SW480 (cell line): ENCODE measurements around the gene CENPU.
"Not testable (repeated sequence)": the region's sequence is repeated elsewhere in the genome, so short reads cannot be mapped to it uniquely, and the experiment has no call there.

ENCODE experiments used
- DNase-seq: peaks from one replicate; pipeline ENCODE4 v3.0.0-alpha.2; 2016; ENCODE audit warnings: low spot score

The CENPU gene

DNA sequence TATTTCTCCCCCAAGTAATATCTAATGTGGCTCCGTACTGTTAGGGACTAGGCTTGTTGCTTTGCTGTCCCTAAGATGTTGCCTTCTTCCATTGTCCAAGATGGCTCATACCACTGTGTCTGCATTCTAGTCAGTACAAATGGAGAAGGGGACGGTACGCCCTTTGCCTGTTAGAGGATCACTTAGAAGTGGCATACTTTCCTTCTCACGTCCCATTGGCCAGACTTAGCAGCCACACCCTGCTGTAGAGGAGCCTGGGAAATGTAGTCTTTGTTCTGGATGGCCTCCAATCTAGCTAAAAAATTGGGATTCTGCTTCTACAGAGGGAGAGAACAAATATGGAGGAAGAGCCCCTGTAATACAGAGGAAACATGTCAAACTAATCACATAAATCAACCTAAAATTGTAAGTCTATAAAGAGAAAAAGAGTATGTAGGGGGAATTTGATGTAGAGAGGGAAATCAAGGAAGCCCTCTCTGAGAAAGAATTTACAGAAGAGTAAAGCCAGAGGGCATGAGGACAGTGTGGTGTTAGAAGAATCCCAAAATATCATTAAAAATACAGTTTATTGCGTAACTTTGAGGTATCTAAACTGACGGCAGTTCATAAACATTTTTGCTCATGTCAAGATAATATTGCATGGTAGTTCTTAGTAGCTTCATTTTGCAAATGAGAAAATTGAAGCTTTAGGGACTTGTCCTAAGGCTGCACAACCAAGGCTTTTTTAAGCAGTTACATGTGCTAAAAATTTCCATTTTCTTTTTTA is 69.3 kb downstream of the CENPU start:
- DNase-seq: peak; percentile 8

DNA sequence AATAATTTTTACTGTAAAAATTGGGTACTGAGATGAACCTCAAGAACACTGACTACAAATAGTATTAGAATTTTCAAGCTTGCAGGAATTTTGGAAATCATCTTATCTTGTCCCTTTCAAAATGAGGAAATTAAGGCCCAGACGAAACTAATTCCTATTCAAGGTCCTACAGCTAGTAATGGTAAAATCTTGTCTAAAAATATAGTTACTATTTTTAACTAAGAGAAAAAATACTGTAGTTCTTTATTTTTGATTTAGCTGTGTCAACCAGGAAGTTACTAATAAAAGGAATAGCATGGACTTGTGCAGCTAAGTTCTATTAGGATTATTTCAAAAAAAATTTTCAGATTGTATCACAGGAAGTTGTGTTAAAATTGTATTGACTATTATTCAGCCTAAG is 71.7 kb downstream of the CENPU start:
- DNase-seq: no peak

DNA sequence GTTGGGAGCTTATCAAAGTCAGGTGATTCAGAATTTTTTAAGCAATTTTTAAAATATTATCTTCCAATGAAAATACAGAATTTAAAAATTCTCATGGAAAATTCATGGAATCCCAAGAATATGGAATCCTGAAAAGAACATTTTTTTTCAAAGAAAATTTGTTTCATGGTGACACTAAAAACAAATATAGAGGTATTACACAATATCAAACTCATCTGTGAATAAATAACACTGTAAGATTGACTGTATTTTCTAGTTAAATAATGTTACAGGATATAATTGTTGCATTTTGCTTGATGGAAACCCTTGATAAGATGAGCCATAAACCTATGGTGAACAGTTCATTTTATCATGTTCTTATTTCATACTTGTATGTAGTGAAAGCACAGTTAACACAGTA is 72.9 kb downstream of the CENPU start:
- DNase-seq: no peak

DNA sequence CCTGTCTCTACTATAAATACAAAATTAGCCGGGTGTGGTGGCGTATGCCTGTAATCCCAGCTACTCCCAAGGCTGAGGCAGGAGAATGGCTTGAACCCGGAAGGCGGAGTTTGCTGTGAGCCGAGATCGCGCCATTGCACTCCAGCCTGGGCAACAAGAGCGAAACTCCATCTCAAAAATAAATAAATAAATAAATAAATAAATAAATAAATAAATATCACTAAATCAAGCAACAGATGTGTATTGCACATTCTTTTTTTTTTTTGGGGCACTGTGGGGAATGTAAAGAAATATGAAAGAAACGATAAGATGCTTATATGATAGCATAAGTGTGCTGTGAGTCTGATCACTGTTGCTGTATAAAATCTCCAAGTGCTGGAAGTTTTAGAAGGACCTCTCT is 76.1 kb downstream of the CENPU start:
- not testable (repeated sequence) for DNase-seq

DNA sequence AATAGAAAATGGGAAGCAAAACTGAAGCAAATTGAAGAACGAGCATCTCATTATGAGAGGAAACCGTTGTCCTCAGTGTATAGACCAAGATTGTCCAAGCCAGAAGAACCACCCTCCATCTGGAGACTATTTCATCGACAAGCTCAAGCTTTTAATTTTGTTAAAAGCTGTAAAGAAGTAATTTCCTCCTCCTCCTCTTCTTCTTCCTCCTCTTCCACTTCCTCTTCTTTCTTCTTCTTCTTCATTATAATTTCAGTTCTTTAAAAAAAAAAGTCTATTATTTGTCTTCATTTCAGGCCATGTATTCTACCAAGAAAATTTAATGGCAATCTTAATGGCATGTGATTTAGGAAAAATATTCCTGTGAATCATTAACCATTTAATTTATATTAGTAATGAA is 76.8 kb downstream of the CENPU start:
- DNase-seq: no peak

DNA sequence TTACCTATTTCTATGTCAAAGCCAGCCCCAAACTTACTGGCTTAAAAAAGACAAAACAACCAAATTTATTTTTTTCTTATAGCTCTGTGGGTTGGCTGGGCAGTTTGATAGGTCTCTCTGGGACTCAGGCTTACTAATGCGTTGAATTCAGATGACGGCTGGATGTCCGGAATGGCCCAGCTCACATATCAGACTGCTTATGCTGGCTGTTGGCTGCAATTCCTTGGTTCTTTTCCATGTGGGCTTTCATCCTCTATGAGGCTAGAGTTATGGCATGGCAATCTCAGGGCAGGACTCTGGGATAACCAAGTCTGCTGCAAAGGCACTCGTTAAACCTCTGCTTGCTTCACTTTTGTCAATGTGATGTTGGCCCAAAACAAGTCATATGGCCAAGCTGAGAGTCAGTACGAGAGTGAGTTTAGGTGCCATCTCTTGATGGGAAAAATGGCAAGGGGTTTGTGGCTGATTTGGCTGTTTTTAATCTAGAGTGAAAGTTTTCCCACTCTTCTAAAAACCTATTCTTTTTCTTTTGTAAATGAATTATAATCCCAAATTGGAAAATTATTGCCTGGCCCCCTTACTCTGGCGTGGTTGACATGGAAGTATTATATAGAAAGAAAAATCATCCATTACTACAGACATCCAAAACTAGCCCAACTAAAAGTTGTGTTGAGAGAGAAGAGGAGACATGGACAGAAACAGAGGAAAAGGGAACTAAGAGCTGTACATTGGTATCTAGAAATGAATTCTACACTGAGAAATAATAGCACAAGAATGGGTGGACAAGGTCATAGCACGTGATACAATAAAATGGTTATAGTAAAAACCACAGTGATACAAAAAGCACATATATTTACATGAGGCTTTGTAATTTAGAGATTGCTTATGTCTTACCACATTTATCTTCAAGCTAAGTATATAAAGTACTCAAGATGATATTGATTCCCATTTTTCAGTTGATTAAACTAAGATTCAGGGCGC is 77.7 kb downstream of the CENPU start:
- no peak for DNase-seq

DNA sequence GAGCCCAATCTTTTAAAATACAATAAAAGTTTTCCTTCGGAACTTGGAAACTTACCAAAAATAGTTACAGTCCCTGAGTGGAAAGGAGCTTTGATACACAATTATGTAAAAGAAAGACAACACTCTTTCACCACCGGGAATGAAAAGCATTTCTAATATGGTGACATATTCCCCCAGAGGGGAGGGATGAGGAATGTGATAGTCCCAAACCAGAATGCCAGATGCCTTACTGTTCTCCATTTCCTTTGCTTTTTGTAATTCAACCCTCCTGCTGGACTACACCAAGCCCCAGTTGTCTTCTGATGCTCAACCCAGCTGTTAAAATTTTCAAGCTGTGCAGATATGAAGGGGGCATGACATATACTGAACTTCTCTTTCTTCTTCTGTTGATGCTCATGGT is 80.2 kb downstream of the CENPU start:
- DNase-seq: no peak

DNA sequence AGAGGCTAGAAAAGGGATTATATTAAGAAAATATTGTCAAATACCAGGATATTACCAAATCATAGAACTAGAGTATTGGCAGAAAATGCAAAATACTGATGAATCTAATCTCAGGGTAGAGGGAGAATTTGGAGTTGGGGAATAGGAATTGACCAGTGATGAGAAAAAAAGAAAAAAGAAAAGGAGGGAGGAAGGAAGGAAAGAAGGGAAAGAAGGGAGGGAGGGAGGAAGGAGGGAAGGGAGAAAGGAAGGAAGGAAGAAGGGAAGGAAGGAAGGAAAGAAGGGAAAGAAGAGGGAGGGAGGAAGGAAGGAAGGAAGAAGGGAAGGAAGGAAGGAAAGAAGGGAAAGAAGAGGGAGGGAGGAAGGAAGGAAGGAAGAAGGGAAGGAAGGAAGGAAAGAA is 81.2 kb downstream of the CENPU start:
- DNase-seq: not testable (repeated sequence)

DNA sequence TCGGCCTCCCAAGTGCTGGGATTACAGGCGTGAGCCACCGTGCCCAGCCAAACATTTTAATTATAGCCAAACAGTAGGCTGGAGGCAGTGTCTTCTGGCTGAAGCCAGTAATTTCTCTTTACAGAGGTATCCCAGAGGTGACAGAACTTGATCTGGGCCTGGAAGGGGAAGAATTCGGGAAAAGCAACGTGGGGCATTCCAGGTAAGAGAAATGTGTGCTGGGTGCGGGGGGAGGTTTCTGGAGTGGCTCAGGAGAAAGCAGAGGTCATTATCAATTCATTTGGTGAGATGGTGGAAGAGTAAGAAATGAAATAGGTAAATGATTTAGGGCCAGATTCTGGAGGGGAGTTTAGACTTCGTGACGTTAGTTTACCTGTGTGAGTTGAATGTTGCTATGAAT is 82.0 kb downstream of the CENPU start:
- no peak for DNase-seq

DNA sequence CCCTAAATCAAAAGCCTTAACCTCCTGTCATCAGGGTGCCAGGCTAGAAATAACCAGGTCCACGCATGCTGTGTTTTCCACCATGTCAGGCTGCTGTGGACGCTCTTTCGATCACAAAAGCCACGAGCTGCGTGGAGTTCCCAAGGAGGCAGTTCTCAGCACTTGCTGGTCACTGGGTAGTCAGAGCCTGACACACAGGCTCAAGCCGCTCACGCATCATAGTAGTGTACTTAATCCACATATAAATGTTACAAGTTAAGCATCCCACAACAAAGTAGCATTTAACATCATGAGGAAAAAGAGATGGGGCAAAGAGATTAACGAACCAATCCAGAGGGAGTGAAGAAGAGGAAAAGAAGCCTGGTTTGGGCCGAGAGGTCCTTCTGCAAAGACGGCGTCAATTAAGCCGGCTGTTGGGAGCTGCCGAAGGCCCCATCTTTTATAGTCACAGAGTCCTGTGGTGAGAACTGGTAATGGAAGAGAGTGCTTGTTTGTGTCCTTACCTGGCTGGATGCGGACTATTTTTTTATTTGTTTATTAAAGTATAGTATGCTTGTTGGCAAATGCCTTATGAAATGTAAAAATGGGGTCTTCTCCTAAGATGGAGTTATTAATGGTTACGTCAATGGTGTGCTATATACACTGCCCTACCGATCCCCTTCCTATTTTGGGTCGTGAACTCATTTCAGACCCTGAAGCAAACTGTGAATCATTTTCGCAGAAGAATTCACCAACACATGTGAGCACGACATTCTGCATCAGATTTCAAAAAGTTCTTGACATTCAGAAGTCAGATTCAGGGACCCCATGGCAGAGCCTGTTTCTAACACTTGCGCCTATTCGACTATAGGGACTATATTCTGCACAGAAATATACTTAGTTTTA is 83.7 kb downstream of the CENPU start:
- DNase-seq: peak; percentile 15

DNA sequence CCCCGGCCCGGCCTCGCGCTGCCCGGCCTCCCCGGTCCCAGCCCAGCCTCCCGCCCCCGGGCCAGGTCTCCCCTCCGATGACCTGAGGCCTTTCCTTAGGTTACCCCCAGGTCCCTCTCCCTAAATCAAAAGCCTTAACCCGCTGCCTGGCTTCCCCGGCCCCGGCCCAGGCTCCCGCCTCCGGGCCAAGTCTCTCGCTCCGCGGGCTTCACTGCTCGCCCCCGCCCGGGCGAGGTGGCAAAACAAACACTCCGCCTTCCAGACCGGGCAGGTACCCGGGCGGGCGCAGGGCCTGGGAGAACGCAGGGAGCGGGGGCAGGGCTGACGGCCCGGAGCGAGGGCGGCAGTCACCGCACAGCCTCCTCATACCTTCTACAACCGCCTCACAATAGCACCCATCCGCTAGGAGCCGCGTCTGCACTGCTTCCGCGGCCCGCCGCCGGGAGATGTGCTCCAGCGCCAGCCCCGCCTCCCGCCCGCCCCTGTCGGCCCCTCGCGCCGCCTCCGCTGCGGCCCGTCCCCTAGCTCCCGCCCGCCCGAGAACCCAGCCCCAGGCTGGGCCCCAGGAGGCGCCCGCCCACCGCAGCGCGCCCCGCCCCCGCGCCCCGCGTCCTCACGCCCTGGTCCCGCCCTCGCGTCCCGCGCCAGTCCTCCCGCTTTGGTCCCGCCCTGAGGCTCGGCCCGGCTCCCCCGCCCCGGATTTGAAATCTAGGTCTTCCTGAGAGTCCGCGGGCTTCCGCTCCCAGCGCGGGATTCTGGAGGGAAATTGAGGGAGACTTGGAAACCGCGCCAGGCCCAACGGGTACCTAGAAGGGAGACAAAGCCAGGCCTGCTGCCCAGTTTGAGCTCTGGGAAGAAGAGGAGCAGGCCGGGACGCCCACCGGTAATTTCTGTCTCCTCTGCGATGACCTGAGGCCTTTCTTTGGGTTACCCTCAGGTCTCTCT is 84.6 kb downstream of the CENPU start, which contains the start of the genes CASP3 and PRIMPOL:
Gene CASP3 (minus strand): TSS at position 422 of the 945 bp plus-strand sequence. CDS start 10,994 bp downstream, outside the sequence.
Gene PRIMPOL (plus strand): TSS at position 713 of the 945 bp plus-strand sequence. CDS start 7,403 bp downstream, outside the sequence.
- peak; percentile 89 for DNase-seq

DNA sequence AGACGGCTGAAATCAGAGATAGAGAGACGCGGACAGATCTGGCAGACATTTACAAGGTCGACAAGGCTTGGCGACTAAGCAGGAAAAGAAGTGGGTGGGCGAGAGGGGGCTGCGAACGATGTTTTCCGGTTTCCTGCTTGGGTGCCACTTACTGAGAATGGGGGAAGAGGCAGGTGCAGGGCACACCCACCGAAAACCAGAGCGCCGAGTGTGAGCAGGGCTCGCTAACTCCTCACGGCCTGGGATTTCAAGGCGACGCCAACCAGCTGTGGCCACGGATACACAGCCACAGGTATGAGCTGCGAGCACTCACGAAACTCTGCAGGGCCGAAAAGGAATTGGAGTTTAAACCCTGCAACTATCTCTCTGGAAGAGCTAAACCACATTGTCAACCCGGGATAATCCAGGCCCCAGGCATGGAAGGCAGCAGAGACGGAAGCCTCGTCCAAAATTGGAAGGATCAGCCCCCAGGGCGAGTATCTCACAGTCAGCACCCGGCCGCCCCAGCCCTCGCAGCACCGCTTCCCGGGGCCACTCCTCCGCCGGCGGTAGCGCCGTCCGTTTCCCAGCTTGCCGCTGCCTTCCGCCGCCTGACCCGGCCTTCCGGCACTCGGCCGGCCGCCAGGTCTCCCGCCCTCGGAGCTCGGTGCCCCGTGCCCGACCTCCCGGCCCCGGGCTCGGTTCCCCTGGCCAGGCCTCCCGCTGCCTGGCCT is 85.4 kb downstream of the CENPU start:
- DNase-seq: peak; percentile 54

DNA sequence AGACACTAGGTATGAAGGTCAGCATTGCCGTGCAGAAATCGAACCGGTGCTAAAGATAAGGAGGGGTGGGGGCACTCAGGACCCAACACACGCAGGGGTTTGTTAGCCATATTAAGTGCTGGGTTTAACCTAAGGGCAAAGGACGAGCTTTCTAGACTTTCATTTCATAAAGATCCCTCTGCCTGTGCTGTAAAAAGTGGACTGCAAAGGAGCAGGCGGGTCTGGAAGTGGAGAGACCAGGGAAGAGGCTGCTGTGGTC is 85.9 kb downstream of the CENPU start:
- peak; percentile 20 for DNase-seq

DNA sequence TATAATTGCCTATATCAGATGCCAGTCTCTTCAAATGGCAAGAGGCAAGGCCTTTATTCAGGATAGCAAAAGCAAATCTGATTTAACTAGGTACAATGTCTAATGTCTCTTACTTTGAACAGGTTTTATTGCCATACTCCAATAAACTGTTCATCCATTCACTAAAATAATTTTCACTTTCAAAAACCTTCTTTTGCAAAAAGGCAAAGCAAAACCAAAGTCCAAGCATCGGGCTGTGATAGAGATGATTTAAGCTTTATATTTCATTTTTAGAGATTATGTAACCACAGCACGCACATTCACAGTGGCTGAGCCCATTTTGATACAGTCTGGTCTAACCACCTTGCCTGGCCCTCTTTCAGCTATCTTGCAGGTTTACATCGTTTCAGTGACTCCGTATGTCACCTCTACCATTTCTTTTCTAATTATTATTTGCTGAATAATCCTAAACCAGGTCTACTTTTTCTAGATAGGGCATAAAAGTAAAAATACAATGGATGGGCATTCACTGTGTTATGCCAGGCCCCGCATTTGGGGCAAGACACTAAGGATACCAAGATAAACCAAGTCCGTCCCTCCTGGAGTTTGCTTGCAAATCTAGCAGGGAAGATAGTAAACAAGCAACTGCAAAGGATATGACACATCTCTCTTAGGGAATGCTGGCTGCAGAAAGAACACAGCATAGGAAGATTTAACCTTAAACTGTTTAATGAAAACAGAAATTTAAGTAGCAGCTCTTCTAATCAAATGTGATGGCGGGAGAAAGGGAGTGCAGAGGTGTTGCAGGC is 86.4 kb downstream of the CENPU start:
- DNase-seq: peak; percentile 2

DNA sequence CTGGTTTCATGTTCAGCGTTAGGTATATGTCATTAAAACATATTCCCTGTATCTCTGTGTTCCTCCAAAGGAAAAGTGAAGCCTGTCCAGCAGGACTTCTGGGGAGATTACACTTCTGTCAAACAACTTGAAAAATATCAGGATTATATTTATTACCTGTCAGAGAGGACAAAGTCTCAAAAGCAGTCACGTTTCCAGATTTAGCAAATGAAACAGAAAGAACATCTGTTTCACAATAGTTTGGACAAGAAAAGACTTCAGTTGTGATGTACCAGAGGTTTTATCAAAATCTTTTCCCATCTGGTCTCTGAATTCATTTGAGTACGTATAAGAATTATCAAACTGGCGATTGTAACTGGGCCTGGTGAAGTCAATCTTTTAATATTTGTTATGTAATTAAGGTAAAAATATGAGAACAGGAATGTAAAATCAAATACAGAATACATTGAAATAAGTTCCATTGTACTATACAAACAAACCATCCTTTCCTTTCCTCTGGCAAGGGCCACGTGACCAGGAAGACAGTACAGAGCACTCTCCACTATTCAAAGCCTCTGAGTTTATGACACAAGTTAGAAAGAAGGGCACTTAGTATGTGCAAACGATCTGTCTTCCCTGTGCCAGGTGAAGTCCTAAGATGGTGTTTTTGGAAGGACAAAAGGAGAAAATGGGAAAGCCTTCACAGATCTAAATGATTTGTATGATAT is 87.8 kb downstream of the CENPU start:
- DNase-seq: no peak

DNA sequence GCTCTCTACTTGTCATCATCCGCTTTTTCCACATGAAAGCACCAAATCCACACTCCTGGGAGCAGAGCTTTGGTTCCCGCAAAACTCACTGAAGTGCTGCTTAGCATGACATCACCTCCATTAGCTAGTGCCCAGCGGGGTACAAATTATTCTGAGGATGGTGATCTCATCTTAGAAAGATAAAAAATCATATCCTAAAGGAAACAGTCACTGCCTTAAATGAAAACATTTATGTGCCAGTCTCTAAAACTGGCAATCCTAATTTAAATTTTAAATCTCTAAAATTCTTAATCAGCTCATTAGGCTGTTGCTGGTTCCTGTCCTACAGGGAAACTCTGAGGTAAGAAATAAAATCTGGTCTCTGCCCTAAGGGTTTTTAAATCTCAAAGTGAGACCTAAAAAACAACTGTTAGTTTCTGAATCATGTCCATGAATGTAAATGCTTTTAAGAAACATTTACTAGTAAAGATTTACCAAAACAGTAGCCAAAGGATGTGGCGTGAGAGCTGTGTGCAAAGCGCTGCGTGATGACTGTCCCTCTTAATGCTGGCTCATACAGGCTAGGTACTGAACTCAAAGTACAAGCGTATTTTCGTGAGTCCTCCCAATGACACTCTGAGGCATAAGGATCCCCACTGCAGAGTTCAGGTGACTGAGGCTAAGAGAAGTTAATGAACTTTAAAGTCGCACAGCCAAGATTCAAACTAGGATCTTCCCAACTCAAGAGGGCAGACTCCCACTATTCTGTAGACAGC is 89.2 kb downstream of the CENPU start:
- DNase-seq: no peak
